Body of pancreas (tissue), 4 donors: ENCODE measurements around the gene TAS2R8.

Experiments used
- POLR2A ChIP-seq, 3 donors: fragments of 450-650 bp; IDR thresholded peaks; one replicate each; pipeline ENCODE4 v1.6.1; 2016; ENCODE audit warnings: antibody characterized with exemption in 3 of 3, mild to moderate bottlenecking in 2 of 3
- TF ChIP-seq, protein P1 (sequence below), 7 experiments: fragments of 450-650 bp in 4 of 7; fragments of 200-600 bp in 3 of 7; sonication (generic) in 3 of 7; IDR thresholded peaks; one replicate each; pipeline ENCODE4 v1.5.1; 2016 to 2019; ENCODE audit warnings: antibody characterized with exemption in 7 of 7

DNA sequence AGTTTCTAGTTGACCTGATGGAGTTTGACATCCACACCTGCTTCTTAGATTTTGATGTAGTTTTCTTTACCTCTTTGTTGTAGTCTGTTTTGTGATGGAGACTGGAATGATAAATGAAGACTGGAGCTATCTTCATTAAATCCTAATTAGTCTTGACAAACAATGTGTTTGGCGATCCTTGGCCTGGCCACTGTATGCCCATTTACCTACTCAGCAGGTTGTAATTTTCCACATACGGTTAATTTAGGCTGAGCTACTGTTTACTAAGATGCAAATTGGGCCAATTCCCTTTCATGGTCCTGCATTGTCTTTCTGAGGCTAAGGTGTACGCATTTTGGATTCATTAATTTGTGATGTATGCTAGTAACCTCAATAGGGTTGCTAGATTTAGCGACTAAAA lies 4.5 kb downstream of the TAS2R8 start, which contains the start of gene TAS2R7:
- no peak for TF ChIP-seq POLR2A (IDR thresholded peaks at IDR 0.05)
- TF ChIP-seq, protein P1, sequence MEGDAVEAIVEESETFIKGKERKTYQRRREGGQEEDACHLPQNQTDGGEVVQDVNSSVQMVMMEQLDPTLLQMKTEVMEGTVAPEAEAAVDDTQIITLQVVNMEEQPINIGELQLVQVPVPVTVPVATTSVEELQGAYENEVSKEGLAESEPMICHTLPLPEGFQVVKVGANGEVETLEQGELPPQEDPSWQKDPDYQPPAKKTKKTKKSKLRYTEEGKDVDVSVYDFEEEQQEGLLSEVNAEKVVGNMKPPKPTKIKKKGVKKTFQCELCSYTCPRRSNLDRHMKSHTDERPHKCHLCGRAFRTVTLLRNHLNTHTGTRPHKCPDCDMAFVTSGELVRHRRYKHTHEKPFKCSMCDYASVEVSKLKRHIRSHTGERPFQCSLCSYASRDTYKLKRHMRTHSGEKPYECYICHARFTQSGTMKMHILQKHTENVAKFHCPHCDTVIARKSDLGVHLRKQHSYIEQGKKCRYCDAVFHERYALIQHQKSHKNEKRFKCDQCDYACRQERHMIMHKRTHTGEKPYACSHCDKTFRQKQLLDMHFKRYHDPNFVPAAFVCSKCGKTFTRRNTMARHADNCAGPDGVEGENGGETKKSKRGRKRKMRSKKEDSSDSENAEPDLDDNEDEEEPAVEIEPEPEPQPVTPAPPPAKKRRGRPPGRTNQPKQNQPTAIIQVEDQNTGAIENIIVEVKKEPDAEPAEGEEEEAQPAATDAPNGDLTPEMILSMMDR (IDR thresholded peaks at IDR 0.05): no peak
